ENCODE results near the gene PAX5.

PAX5 gene

GRCh38 chr9:36839131-36839885 is 194.8 kb downstream of the PAX5 start:
- no peak overlapping the region for H3K4me3 ChIP-seq (ENCODE audit: low read depth, low read length)

GRCh38 chr9:36837431-36838405 is 196.3 kb downstream of the PAX5 start:
- no peak overlapping the region for H3K4me3 ChIP-seq (ENCODE audit: low read depth, low read length)

DNA sequence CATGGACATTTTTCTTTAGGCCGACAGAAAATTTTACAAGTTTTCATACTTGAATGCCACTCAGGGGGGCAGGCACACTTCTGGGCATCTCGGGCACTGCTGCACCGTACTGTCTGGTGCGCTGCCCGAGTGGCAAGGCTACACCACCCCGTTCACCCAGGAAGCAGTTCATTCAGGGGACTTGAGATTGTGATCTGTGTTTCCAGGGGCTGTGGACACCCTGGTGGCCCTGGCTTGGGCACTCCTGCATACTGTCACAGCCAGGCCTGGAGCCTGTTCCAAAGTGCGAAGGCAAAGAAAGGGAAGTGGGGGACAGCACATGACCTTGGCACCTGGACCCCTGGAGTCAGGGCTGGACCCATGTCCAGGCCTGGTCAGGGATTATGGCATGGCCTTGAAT is 197.6 kb downstream of the PAX5 start:
- H3K4me3 ChIP-seq (ENCODE audit: low read depth, low read length), result no peak overlapping the region

DNA sequence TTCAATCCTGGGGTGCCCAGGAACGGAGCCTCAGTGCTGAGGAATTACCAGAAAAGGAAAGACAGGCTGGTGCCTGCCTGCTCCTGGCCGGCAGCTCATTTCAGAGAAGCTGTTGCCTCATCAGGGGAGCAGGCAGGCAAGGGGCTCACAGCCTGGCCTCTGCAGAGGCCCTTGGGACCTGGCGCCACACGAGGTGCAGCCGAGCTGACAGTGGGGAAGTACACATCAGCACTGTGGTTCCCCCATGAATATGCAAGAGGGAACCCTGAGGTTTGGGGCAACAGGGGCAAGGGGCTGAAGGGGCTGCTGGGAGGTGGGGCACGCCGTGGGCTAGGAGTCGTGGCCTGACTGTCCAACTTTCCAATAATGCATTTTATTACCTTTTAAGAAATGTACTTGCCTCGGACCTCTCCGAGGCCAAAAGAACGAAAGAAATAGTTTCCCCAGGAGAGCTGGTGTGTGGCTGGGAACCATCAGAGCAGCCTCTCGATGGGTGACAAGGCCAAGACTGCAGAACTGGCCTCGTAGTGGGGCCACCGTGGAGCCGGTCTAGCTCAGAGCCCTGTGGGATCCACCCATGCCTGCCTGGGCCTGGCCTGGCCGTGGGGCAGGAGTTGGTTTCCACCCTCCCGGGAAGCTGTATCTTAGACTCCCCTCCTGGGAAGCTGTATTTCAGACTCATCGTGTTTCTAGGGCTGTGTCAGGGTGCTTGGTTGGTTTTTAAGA is 198.6 kb downstream of the PAX5 start:
- no peak overlapping the region for H3K4me3 ChIP-seq (ENCODE audit: low read depth, low read length)

DNA sequence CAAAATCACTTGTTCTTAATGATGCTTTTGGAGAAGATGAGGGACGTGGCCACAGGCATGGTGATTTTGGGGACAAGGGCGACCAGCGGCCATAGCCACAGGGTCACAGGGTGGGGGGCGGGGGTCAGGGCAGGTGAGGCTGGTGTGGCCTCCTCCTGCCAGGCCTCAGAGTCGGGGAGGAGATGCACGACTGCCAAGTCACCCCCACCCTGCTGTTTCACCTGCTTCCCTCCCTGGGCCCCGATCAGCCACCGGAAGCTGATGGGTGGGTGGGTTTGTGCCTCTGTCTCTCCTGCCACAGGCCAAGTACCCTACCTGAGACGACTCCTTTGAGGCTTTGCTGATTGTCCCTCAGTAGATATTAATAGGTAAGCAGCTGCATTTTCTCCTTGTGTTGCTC is 199.3 kb downstream of the PAX5 start:
- H3K4me3 ChIP-seq (ENCODE audit: low read depth, low read length), result no peak overlapping the region

GRCh38 chr9:36833954-36834353 is 200.1 kb downstream of the PAX5 start:
- H3K4me3 ChIP-seq (ENCODE audit: low read depth, low read length), result no peak overlapping the region

- no peak overlapping the region for H3K4me3 ChIP-seq (ENCODE audit: low read depth, low read length)
Measured at GRCh38 chr9:36832164-36832795, 201.8 kb downstream of the PAX5 start.

GRCh38 chr9:36831381-36832161 is 202.5 kb downstream of the PAX5 start:
- H3K4me3 ChIP-seq (ENCODE audit: low read depth, low read length), result no peak overlapping the region

DNA sequence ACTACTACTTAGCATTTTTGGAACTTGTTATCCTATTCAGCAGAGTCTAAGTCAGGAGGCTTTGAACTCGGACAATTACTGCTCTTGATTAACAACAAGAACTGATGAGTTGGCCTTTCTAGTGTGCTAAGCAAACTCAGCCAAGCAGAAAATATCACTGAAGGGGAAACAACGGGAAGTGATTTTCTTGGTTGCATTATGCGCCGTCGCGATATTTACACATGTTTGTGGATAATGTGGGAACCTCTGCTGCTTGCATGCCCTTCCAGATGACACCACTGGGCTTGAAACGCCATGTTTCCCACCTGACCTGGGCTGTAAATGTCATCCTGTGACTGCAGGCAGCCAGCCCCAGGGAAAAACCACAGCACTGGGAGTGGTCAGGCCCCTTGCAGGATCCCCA is 205.5 kb downstream of the PAX5 start:
- no peak overlapping the region for H3K4me3 ChIP-seq (ENCODE audit: low read depth, low read length)

DNA sequence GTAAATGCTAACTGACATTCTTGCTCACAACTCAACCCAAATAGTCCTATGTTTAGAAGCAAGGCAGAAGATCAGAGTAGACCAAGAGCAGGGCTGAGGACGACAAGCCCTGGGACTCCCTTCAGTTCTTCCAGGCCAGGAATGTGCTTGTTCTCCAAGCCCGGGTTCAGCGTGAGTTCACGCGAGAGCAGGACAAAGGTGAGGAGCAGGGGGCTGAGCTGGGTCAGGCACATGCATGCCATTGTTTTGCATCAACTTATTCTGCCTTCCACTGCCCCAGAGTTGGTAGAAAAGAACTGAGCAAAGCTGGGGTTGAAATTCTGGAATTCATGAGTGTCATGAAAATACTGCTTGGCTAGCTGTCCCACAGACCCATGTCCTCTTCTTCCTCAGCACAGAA is 206.5 kb downstream of the PAX5 start:
- no peak overlapping the region for H3K4me3 ChIP-seq (ENCODE audit: low read depth, low read length)

- no peak overlapping the region for H3K4me3 ChIP-seq (ENCODE audit: low read depth, low read length)
Measured at GRCh38 chr9:36826581-36826980, 207.5 kb downstream of the PAX5 start.

- H3K4me3 ChIP-seq (ENCODE audit: low read depth, low read length), result no peak overlapping the region
Measured at GRCh38 chr9:36825179-36825578, 208.9 kb downstream of the PAX5 start.

- no peak overlapping the region for H3K4me3 ChIP-seq (ENCODE audit: low read depth, low read length)
Measured at GRCh38 chr9:36823934-36824333, 210.1 kb downstream of the PAX5 start.

- H3K4me3 ChIP-seq (ENCODE audit: low read depth, low read length), result no peak overlapping the region
Measured at GRCh38 chr9:36823466-36823865, 210.6 kb downstream of the PAX5 start.

- H3K4me3 ChIP-seq (ENCODE audit: low read depth, low read length), result no peak overlapping the region
Measured at GRCh38 chr9:36822201-36822600, 211.9 kb downstream of the PAX5 start.

DNA sequence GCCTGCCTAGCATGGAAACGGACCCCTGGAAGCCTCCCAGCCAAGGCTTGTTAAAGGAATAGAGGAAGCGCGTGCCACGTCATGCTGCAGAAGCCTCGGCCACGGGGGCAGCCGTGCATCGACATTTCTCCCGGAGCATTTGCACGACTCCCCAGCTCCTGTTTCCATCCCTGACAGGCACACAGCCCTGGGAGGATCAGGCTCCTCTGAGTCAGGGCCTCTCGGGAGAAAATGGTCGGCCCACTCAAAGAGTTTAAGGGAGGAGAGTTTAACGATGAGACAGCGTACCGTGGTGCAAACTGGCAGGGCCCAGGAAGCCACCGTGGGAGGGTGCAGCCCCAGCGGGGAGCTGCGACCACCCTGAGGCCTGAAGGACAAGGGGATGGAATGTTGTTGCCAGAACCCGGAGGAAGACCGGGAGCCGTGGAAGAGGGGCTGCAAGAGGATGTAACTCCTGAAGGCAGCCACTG is 213.6 kb downstream of the PAX5 start:
- H3K4me3 ChIP-seq (ENCODE audit: low read depth, low read length), result no peak overlapping the region

- H3K4me3 ChIP-seq (ENCODE audit: low read depth, low read length), result no peak overlapping the region
Measured at GRCh38 chr9:36818965-36819870, 214.8 kb downstream of the PAX5 start.

- H3K4me3 ChIP-seq (ENCODE audit: low read depth, low read length), result no peak overlapping the region
Measured at GRCh38 chr9:36818242-36818938, 215.7 kb downstream of the PAX5 start.

Data from iPS-11a (cell line).